Fibroblast of mammary gland (primary cell): ENCODE results near the gene SH3TC2.

Source experiments
- DNase-seq: peaks from one replicate; pipeline ENCODE4 v3.0.0-alpha.2; 2010; ENCODE audit warnings: low read depth
- H3K4me3 ChIP-seq: 2 replicates; pipeline ENCODE4 v1.5.1; 2011; ENCODE audit warnings: low read depth, mild to moderate bottlenecking, low read length, moderate library complexity; ENCODE audit not compliant: control insufficient read depth
- CTCF ChIP-seq: conservative IDR thresholded peaks from 2 replicates; pipeline ENCODE4 v1.5.1; 2011; ENCODE audit warnings: low read depth, low read length, inconsistent platforms; ENCODE audit not compliant: control insufficient read depth, insufficient read depth

The SH3TC2 gene

DNA sequence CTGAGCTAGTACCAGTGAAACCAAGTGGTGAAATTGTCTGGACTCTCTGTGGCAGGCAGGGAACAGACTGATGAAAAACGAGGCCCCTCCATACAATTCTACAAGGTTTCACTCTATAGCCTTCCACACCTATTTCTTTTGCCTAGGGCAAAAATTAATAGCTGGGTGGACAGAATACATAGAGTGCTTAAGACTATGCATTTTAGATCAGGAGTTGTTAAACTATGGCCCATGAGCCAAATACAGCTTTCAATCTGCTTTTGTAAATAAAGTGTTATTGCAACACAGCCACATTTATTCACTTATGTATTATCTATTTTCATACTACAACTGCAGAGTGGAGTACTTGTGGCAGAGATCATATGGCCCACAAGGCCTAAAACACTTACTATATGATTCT lies 45.2 kb downstream of the SH3TC2 start:
- H3K4me3 ChIP-seq: no peak overlapping the region
- TF ChIP-seq CTCF: no peak
- no peak for DNase-seq

DNA sequence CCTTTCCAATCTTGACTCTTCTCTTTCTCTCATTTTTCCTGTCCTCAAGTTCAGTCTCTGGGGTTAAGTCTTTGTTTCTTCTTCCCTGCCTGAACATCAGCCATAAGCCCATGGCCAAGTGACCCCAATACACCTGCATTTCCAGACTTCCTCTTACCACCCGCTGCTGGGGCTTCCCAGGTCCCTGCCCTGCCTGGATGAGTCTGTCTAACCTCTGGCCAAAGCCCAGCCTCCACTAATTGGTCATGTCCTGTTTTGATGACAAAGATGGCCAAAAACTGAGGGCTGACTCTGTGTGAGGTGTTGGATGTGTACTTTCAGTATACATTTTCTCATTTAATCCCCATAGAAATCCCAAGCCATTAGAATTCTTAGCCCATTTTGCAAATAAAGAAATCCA lies 47.3 kb downstream of the SH3TC2 start:
- no peak for TF ChIP-seq CTCF
- DNase-seq: peak; percentile 44

DNA sequence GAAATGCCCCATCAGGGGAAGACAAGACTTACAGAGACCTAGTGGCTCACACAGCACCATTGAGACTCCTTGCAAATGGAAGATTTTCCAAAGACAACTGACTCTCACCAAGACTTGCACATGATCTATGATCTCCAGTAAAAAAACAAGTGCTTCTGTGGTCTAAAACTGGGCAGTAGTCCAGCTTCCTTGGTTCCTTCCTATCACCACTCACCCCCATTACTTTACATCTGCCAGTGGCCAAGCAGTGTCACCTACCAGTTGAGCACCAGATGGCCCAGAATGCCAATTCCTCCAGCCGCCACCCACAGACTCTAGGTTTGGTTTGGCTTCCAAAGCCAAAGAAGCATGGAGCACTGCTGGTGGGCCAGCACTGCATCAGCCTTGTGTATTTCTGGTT lies 47.7 kb downstream of the SH3TC2 start:
- peak; percentile 30 for DNase-seq
- H3K4me3 ChIP-seq: no peak overlapping the region
- no peak for TF ChIP-seq CTCF

More for the DNA sequence above, 47.3 kb downstream of the SH3TC2 start:
- no peak overlapping the region for H3K4me3 ChIP-seq

DNA sequence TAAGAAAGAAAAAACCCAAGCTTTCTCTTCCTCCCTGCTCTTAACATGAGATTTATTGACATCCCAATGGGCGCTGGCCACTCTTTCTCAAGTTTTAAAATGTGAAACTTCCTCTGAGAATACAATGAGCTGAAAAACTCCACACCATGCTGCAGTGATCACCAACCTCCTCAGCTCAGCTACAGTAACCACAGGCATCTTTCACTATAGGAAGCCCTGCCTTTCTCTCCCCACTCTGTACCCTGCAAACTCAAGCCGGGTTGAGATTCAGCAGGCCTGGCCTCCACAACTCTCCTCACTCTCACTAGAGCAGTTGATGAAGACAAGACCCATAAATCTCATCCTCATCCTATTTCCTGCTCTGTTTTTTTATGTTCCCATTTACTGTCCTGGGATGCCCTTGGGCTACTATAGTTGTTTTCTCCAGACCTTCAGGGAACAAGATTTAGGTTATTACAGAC lies 48.3 kb downstream of the SH3TC2 start:
- DNase-seq: no peak

DNA sequence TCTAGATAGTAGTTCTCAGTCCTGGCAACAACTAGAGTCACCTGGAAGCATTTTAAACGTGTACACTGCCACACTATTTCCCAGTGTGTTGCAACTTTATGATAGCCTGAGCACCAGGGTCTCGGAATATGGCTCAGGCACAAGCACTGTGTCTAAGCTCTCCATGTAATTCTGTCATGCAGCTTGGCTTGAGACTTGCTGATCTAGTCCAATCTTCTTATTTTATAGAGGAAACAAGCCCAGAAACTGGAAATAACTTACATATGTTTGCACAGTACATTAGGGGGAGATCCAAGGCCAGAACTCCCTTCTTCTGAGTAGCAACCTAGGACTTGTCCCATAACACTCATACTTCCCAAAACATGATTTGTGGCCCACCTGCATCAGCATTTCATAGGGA lies 49.1 kb downstream of the SH3TC2 start:
- DNase-seq: no peak
- H3K4me3 ChIP-seq: no peak overlapping the region
- TF ChIP-seq CTCF: no peak

More for the DNA sequence above, 48.3 kb downstream of the SH3TC2 start:
- H3K4me3 ChIP-seq: no peak overlapping the region
- no peak for TF ChIP-seq CTCF

- TF ChIP-seq CTCF: no peak
- H3K4me3 ChIP-seq: no peak overlapping the region
- no peak for DNase-seq
Measured at GRCh38 chr5:149012350-149012749, 50.5 kb downstream of the SH3TC2 start.

DNA sequence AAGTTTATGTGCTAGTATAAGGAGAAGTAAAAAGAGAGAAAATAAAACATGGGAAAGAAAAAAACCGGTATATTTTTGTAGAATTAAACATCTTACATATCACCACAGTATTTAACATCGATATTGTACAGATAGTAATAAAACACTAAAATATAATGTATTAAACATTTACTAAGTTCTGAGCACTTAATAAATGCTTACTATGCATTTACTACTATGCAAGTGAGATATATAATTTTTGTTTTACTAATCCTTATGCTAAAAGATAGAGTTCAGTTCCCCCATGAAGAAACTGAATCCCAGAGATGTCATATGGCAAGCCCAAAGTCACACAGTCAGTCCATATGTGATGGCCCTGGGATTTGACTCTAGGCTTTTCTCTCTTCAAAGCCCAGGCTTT lies 51.1 kb downstream of the SH3TC2 start:
- no peak for TF ChIP-seq CTCF
- no peak overlapping the region for H3K4me3 ChIP-seq
- DNase-seq: no peak
